ENCODE data around the gene PLEKHJ1.

The PLEKHJ1 gene

GRCh38 chr19:2269244-2270156 lies 33.4 kb upstream of the PLEKHJ1 start:
- peak; percentile 95 for DNase-seq

- DNase-seq, result no peak
Measured at GRCh38 chr19:2268861-2269243, 32.7 kb upstream of the PLEKHJ1 start.

GRCh38 chr19:2268480-2268830 lies 32.3 kb upstream of the PLEKHJ1 start:
- DNase-seq, result no peak

GRCh38 chr19:2266183-2266993 lies 30.3 kb upstream of the PLEKHJ1 start:
- peak; percentile 58 for DNase-seq

- no peak for DNase-seq
Measured at GRCh38 chr19:2261438-2262172, 25.5 kb upstream of the PLEKHJ1 start.

- no peak for DNase-seq
Measured at GRCh38 chr19:2260341-2260805, 24.2 kb upstream of the PLEKHJ1 start.

GRCh38 chr19:2259336-2259735 lies 23.2 kb upstream of the PLEKHJ1 start:
- no peak for DNase-seq

GRCh38 chr19:2255982-2256685 lies 20.0 kb upstream of the PLEKHJ1 start, which contains the start of gene JSRP1:
TSS of gene JSRP1 (minus strand) at chr19:2256417. CDS start at chr19:2255314, 1,103 bp downstream.
- DNase-seq, result peak; percentile 27

- no peak for DNase-seq
Measured at GRCh38 chr19:2255112-2255845, 19.1 kb upstream of the PLEKHJ1 start.

GRCh38 chr19:2254064-2254872 lies 18.1 kb upstream of the PLEKHJ1 start:
- no peak for DNase-seq

DNA sequence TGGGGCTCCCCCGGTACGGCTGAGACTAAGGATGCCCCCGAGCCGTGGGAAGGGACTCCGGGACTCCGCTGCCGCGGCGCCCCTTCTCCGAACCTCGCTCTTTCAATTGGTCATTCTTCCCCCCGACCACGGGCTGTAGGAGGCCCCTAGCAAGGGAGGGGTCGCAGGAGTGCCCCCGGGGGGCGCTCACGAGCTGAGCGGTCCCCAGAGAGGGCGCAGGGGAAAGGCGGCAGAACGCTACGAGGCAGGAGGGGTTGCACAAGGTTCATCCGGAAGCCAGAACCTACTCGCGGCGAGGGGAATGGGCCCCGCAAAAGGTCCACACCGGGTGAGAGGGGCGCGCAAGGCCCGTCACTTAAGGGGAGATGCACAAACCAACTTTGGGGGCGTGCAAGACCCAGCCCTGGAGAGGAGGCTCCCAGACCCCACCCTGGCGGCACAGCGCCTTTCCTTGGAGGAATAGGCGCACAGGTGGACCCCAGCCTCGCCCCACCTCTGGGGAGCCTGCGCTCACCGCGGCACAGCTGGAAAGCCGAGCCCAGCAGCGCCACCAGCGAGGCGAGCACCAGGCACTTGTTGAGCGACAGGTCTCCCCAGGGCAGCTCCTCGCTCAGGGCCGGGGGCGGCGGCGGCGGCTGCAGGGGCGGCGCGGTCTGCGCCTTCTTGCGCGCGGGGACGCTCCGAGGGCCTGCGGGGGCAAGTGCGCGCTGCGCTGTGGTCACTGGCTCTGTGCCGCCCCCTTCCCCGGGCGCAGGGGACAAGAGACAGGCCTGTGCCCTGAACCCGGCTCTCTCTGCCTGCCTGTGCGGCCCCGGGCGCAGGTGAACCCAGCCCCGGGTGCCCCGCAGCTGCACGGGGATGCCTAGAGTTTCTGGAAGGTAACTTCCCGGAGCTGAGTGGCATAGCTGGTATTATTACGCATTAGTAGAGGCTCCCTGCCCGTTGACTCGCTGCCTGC lies 17.3 kb upstream of the PLEKHJ1 start:
- DNase-seq, result no peak

DNA sequence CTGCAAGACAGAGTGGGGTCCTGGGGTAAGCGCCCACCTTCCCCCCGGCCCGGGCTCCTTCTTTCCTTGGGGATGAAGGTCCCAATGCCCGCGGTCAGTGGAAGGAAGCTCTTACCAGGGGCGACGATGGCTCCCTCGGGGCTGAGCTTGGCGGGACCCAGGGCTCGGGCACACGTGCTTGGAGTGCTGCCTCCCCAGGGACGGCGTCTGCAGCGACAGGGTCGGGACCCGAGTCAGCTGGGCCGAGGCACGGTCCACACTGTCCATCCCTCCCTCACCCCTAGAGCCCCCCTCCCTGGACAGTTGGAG lies 16.6 kb upstream of the PLEKHJ1 start:
- DNase-seq, result no peak

DNA sequence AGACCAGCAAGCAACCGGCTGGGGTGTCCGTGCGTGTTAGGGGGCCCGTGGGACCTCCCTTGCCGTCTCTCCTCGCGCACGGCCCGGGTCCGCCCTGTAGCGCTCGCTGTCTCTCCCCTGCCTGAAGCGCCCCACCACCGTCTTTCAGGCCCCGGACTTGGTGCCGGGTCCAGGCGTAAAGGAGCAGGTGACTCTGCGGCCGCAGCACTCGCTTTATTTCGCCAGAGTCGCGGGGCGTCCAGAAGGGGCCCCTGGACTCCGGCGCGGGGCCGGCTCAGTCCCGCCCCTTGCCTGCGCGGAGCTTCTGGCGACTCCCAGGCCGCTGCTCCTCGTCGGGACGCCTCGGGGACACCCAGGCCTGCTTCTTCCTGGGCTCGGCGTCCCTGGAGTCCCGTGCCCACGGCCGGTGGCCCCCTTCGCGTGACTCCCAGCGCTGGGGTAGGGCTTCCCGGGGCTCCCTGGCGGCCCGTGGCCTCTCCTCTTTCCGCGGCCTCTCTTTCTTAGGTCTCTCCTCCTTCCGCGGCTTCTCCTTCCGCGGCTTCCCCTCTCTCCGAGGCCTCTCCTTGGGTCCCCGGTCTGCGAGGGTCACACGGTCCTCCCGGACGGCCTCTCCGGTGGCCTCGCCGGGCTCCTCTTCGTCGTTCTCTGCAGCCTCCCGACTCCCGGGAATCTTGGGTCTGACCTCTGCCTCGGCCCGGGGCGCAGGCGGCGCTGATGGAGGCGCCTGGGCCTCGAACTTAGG lies 16.1 kb upstream of the PLEKHJ1 start:
- DNase-seq, result no peak

- DNase-seq, result no peak
Measured at GRCh38 chr19:2251106-2252054, 15.3 kb upstream of the PLEKHJ1 start.

- no peak for DNase-seq
Measured at GRCh38 chr19:2250766-2251105, 14.6 kb upstream of the PLEKHJ1 start.

DNA sequence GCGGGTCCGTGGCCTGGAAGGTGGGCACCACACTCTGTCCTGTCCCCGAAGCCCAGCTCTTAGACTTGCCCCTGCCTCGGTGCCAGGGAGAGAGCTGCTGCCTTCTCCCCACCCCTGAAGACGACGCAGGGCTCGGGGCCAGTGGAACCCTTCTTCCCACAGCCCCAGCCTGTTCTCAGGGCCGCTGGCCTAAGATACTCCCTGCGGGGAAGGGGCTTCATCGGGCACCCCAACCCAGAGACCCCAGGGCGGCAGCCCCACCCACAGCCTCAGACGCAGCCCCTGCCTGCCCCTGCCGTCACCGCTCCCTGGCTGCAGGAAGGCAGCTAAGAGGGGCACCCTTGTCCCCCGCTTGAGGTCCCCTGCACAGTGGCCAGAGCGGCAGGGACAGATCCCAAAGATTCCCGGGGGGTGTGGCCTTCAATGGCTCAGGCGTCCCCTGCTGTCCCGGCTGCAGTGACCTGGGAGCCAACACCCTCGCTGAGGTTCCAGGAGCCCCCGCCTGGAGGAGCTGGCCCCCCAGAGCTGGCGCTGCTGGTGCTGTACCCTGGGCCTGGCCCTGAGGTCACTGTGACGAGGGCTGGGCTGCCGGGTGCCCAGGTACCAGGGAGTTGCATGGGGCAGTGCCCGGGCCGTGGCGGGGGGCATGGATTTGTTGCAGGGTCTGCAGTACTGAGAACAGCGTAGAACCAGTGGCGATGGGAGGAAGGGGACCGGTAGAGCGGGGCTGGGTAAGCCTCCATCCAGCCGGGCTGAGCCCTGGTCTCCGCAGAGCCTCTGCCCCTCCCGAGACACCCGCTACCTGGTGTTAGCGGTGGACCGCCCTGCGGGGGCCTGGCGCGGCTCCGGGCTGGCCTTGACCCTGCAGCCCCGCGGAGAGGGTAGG lies 14.0 kb upstream of the PLEKHJ1 start:
- no peak for DNase-seq
